ENCODE results near the gene SGO1. TPM values are rescaled to one million over a fixed set of nuclear protein-coding genes. Genes with fewer than 3 reads are reported as not detected.

Gene SGO1
- total RNA-seq, 2 donors from 2014 or later: 0.80 TPM; not detected in 1

- no peak for DNase-seq
- no peak for ATAC-seq
- intact Hi-C loops (cut with DNase I): no loop called here
These were observed 12.1 kb downstream of the SGO1 start for GRCh38 chr3:20173844-20174410.

- ATAC-seq (no peak), DNase-seq (no peak)
- intact Hi-C loops (cut with DNase I): no loop called here
These were observed 24.3 kb downstream of the SGO1 start for GRCh38 chr3:20161714-20162113.

- no peak for ATAC-seq
- no peak for DNase-seq
- intact Hi-C loops (cut with DNase I): no loop called here
These were observed 25.8 kb downstream of the SGO1 start for GRCh38 chr3:20160230-20160629.

GRCh38 chr3:20154928-20155327 lies 31.1 kb downstream of the SGO1 start:
- no peak for ATAC-seq
- no peak for DNase-seq
- intact Hi-C loops (cut with DNase I): no loop called here

GRCh38 chr3:20154078-20154477 lies 31.9 kb downstream of the SGO1 start:
- ATAC-seq (no peak), DNase-seq (no peak)
- intact Hi-C loops (cut with DNase I): no loop called here

GRCh38 chr3:20148466-20148865 lies 37.5 kb downstream of the SGO1 start:
- intact Hi-C loops (cut with DNase I): no loop called here
- ATAC-seq: no peak
- DNase-seq: no peak

- no peak for DNase-seq
- ATAC-seq: no peak
- intact Hi-C loops (cut with DNase I): no loop called here
These were observed 38.6 kb downstream of the SGO1 start for GRCh38 chr3:20147361-20147760.

GRCh38 chr3:20146301-20146700 lies 39.7 kb downstream of the SGO1 start:
- ATAC-seq (no peak), DNase-seq (no peak)
- intact Hi-C loops (cut with DNase I): no loop called here

- DNase-seq: no peak
- intact Hi-C loops (cut with DNase I): no loop called here
These were observed 40.1 kb downstream of the SGO1 start for GRCh38 chr3:20145874-20146273.

GRCh38 chr3:20143519-20143918 lies 42.5 kb downstream of the SGO1 start:
- ATAC-seq (no peak), DNase-seq (no peak)
- intact Hi-C loops (cut with DNase I): no loop called here

More at GRCh38 chr3:20145874-20146273, 40.1 kb downstream of the SGO1 start:
- no peak for ATAC-seq

- DNase-seq (no peak), ATAC-seq (no peak)
- intact Hi-C loops (cut with DNase I): no loop called here
These were observed 43.5 kb downstream of the SGO1 start for GRCh38 chr3:20142517-20142916.

- peak; percentile 31 for DNase-seq
- ATAC-seq: peak; percentile 92 to 97
- intact Hi-C loops (cut with DNase I): no loop called here
These were observed 44.2 kb downstream of the SGO1 start for GRCh38 chr3:20141851-20142250.

GRCh38 chr3:20141316-20141715 lies 44.7 kb downstream of the SGO1 start:
- ATAC-seq (peak in 1 of 2 donors; percentile 56), DNase-seq (no peak)
- intact Hi-C loops (cut with DNase I): no loop called here

- DNase-seq: no peak
- intact Hi-C loops (cut with DNase I): no loop called here
- ATAC-seq: no peak
These were observed 45.1 kb downstream of the SGO1 start for GRCh38 chr3:20140881-20141280.

- DNase-seq: no peak
- intact Hi-C loops (cut with DNase I): no loop called here
- no peak for ATAC-seq
These were observed 48.4 kb downstream of the SGO1 start for GRCh38 chr3:20137647-20138046.

- intact Hi-C loops (cut with DNase I): no loop called here
- no peak for DNase-seq
- ATAC-seq: peak in 1 of 2 donors; percentile 49
These were observed 49.8 kb downstream of the SGO1 start for GRCh38 chr3:20136231-20136630.

GRCh38 chr3:20130106-20130505 lies 55.9 kb downstream of the SGO1 start:
- intact Hi-C loops (cut with DNase I): no loop called here
- no peak for DNase-seq
- no peak for ATAC-seq

GRCh38 chr3:20128358-20128757 lies 57.6 kb downstream of the SGO1 start:
- ATAC-seq: no peak
- DNase-seq: no peak
- intact Hi-C loops (cut with DNase I): no loop called here

GRCh38 chr3:20125897-20126296 lies 60.1 kb downstream of the SGO1 start:
- intact Hi-C loops (cut with DNase I): no loop called here
- no peak for DNase-seq
- ATAC-seq: peak; percentile 19 to 40

- DNase-seq (no peak), ATAC-seq (no peak)
- intact Hi-C loops (cut with DNase I): no loop called here
These were observed 60.7 kb downstream of the SGO1 start for GRCh38 chr3:20125289-20125688.

GRCh38 chr3:20123131-20123652 lies 62.8 kb downstream of the SGO1 start:
- intact Hi-C loops (cut with DNase I): no loop called here
- ATAC-seq: no peak
- DNase-seq: no peak

GRCh38 chr3:20121088-20121487 lies 64.9 kb downstream of the SGO1 start:
- ATAC-seq: no peak
- no peak for DNase-seq
- intact Hi-C loops (cut with DNase I): no loop called here
